Smooth muscle cell (in vitro differentiated cells): ENCODE results near the gene CALML6. TPM values are rescaled to one million over a fixed set of nuclear protein-coding genes. Genes with fewer than 3 reads are reported as not detected.

Source experiments
- DNase-seq: peaks from one replicate; lab custom pipeline; 2025; ENCODE audit not compliant: unreplicated experiment; lab: John Stamatoyannopoulos, UW
- H2AFZ ChIP-seq: fragments of 200-600 bp; sonication (generic); 2 replicates; pipeline ENCODE4 v1.6.0; 2016; ENCODE audit warnings: antibody characterized with exemption, low read depth, mild to moderate bottlenecking
- H3F3A ChIP-seq: fragments of 200-600 bp; sonication (generic); 2 replicates; pipeline ENCODE4 v1.6.0; 2017; ENCODE audit warnings: antibody characterized with exemption, low read depth
- H3K27ac ChIP-seq: fragments of 200-600 bp; sonication (generic); 2 replicates; pipeline ENCODE4 v1.5.1; 2016; ENCODE audit warnings: low read depth, mild to moderate bottlenecking
- H3K27me3 ChIP-seq: fragments of 200-600 bp; sonication (generic); 2 replicates; pipeline ENCODE4 v1.6.1; 2016; ENCODE audit warnings: low read depth, mild to moderate bottlenecking
- H3K36me3 ChIP-seq: fragments of 200-600 bp; sonication (generic); 2 replicates; pipeline ENCODE4 v1.5.1; 2016; ENCODE audit warnings: low read depth
- H3K4me1 ChIP-seq: fragments of 200-600 bp; sonication (generic); 2 replicates; pipeline ENCODE4 v1.5.1; 2016; ENCODE audit warnings: low read depth
- H3K4me2 ChIP-seq: fragments of 200-600 bp; sonication (generic); 2 replicates; pipeline ENCODE4 v1.6.0; 2016; ENCODE audit warnings: mild to moderate bottlenecking
- H3K4me3 ChIP-seq: fragments of 200-600 bp; sonication (generic); 2 replicates; pipeline ENCODE4 v1.5.1; 2016; ENCODE audit warnings: mild to moderate bottlenecking
- H3K79me2 ChIP-seq: fragments of 200-600 bp; sonication (generic); 2 replicates; pipeline ENCODE4 v1.6.0; 2016; ENCODE audit warnings: low read depth, mild to moderate bottlenecking
- H3K9ac ChIP-seq: fragments of 200-600 bp; sonication (generic); 2 replicates; pipeline ENCODE4 v1.6.0; 2016; ENCODE audit warnings: low read depth
- H3K9me3 ChIP-seq: fragments of 200-600 bp; sonication (generic); replicated peaks from 2 replicates; pipeline ENCODE4 v1.5.1; 2016; ENCODE audit warnings: low read depth
- H4K20me1 ChIP-seq: fragments of 200-600 bp; sonication (generic); 2 replicates; pipeline ENCODE4 v1.6.0; 2016; ENCODE audit warnings: low read depth
- WGBS: methylation state at CpG from one replicate; pipeline ENCODE4 v1.1.7; 2016; ENCODE audit warnings: low lambda C conversion rate; 5-methylcytosine and 5-hydroxymethylcytosine counted together
- polyA plus RNA-seq: library from polyadenylated mRNA; unstranded; fragments of >200 nt; fragmentation: Nextera tagmentation; extraction: Ambion mirVana; gene quantifications from 2 replicates; pipeline ENCODE4 v1.2.1, GENCODE V29; 2016
- total RNA-seq: library from RNA; depleted of rRNA; stranded (reverse); fragments of >200 nt; gene quantifications from 2 replicates; pipeline ENCODE4 v1.2.3, GENCODE V29; 2014
- TF ChIP-seq, protein P1 (sequence below): fragments of 200-600 bp; sonication (generic); IDR thresholded peaks from 2 replicates; pipeline ENCODE4 v1.5.1; 2017; ENCODE audit warnings: borderline replicate concordance, mild to moderate bottlenecking, antibody characterized with exemption; ENCODE audit not compliant: insufficient read depth, poor library complexity, severe bottlenecking

The CALML6 gene
- total and polyA plus RNA-seq, 2 experiments from 2014 or later: 0.18 to 1.3 TPM

DNA sequence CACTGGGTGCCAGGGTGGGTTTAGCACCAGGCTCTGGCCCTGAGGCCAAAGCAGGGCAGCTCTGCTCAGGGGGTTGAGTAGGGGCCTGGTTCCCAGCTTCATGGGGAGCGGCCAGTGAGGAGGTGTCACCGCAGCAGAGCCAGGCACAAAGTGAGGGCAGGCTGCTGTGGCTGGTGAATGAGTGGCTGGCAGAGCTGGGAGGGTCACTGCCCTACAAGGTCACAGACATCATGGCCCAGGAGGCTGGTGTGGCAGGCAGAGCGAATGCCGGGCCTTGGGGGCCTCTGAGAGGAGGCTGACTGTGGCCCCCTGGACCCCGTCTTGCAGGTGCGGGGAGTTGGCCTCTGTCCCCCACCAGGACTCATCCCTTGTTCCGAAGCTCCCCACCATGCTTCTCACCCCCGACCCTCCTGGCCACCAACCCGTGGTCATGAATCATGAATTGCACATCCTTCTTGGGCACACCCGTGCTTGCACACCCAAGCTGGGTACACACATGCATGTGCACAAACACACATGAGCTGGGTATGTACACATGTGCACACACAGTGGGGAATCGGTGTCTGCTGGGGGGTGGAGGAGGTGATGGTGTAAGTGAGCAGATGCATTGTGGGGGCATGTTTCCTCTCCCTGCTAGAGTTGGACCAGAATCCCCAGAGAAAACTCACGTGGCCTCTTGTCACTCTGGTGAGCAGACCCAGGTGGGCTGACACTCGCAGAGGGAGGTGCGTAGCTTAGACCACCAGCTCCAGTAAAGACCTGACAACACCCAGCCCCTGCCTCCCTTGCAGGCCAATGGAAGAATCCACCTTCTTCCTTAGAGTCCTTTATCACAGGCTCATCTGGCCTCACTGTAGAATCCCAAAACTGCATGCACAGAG lies 19.4 kb upstream of the CALML6 start:
- no peak overlapping the region for H2AFZ ChIP-seq
- H3K4me3 ChIP-seq: no peak overlapping the region
- no peaks in the 10 kb centered on the region for H3K79me2 ChIP-seq
- peaks cover 12% of the 10 kb centered on the region for H3K4me1 ChIP-seq
- H3K27ac ChIP-seq: no peak overlapping the region
- TF ChIP-seq, protein P1, sequence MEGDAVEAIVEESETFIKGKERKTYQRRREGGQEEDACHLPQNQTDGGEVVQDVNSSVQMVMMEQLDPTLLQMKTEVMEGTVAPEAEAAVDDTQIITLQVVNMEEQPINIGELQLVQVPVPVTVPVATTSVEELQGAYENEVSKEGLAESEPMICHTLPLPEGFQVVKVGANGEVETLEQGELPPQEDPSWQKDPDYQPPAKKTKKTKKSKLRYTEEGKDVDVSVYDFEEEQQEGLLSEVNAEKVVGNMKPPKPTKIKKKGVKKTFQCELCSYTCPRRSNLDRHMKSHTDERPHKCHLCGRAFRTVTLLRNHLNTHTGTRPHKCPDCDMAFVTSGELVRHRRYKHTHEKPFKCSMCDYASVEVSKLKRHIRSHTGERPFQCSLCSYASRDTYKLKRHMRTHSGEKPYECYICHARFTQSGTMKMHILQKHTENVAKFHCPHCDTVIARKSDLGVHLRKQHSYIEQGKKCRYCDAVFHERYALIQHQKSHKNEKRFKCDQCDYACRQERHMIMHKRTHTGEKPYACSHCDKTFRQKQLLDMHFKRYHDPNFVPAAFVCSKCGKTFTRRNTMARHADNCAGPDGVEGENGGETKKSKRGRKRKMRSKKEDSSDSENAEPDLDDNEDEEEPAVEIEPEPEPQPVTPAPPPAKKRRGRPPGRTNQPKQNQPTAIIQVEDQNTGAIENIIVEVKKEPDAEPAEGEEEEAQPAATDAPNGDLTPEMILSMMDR: no peak
- H3K36me3 ChIP-seq: no peaks in the 10 kb centered on the region
- no peaks in the 10 kb centered on the region for H3K9me3 ChIP-seq
- H4K20me1 ChIP-seq: no peaks in the 10 kb centered on the region
- DNase-seq: no peak
- no peak overlapping the region for H3K4me2 ChIP-seq
- no peak overlapping the region for H3K9ac ChIP-seq
- no peaks in the 10 kb centered on the region for H3F3A ChIP-seq
- H3K27me3 ChIP-seq: no peaks in the 10 kb centered on the region
- 92% methylated on average over 12 of the region's 14 CpGs for WGBS

- no peak overlapping the region for H3K27ac ChIP-seq
- no peak overlapping the region for H2AFZ ChIP-seq
- TF ChIP-seq, protein P1: no peak
- H3K36me3 ChIP-seq: no peaks in the 10 kb centered on the region
- no peaks in the 10 kb centered on the region for H3K27me3 ChIP-seq
- H3K4me1 ChIP-seq: peaks cover 12% of the 10 kb centered on the region
- no peak overlapping the region for H3K4me3 ChIP-seq
- 89% methylated on average over 6 of the region's 6 CpGs for WGBS
- no peaks in the 10 kb centered on the region for H3F3A ChIP-seq
- no peak overlapping the region for H3K9ac ChIP-seq
- H3K79me2 ChIP-seq: no peaks in the 10 kb centered on the region
- H3K9me3 ChIP-seq: no peaks in the 10 kb centered on the region
- no peaks in the 10 kb centered on the region for H4K20me1 ChIP-seq
- no peak for DNase-seq
- no peak overlapping the region for H3K4me2 ChIP-seq
Measured at GRCh38 chr1:1898246-1898933, 16.7 kb upstream of the CALML6 start.

DNA sequence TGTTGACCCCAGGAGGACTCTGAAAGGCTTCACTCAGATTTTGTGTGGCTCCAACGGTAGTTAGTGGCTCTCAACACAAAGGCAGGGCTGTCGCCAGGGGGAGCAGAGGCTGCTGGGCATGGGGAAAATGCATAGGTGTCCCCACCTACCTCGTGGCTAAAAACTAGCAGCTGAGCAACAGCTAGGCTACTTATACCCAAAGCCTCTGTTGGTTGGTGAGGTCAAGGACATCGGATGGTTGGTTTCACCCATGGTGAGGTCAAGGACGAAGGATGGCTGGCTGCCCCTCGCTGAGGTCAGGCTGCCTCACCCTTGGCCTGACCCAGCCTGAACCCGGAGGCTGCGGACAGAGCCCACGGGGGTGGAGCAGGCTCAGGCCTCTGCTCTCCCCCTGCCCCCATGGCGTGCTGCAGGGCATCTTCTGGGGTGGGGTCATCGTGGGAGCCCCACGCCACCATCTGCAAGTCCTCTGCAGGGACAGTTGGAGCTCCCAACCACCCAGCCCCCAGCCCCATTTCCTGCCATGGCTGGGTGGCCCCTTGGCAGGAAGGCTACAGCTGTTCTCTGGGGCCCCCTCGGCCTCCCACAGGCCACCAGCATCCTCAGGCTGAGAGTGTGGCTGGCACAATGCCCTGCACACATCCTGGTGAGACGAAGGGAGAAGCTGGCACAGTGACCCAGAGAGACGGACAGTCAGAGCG lies 15.6 kb upstream of the CALML6 start:
- no peak overlapping the region for H2AFZ ChIP-seq
- H3K9ac ChIP-seq: no peak overlapping the region

More for the DNA sequence above, 15.6 kb upstream of the CALML6 start:
- Histone ChIP-seq H3K9me3 (no peaks in the 10 kb centered on the region), H3K27ac (no peak overlapping the region), H3K36me3 (no peaks in the 10 kb centered on the region), H3K4me1 (peaks cover 9% of the 10 kb centered on the region), H3K27me3 (no peaks in the 10 kb centered on the region), H3K79me2 (no peaks in the 10 kb centered on the region), H3K4me2 (no peak overlapping the region), H3K4me3 (no peak overlapping the region), H3F3A (no peaks in the 10 kb centered on the region), H4K20me1 (no peaks in the 10 kb centered on the region)
- WGBS: 84% methylated on average over 15 of the region's 16 CpGs
- no peak for DNase-seq
- TF ChIP-seq, protein P1: no peak
